HCT116 (cell line): ENCODE results near the gene SYNC. TPM values are rescaled to one million over a fixed set of nuclear protein-coding genes. Genes with fewer than 3 reads are reported as not detected.

Experiments used
- ATAC-seq: fragments of 200-7000 bp; cut with Tn5 transposase; 2 replicates; pipeline ENCODE4 v1.9.1; 2020; ENCODE audit warnings: mild to moderate bottlenecking, moderate library complexity
- BruUV-seq: library from RNA; stranded (reverse); fragments of 400-500 nt; replicated peaks from 2 replicates; lab custom pipeline; 2021; lab: Mats Ljungman, UMichigan
- CTCF ChIA-PET: fragments of 300-600 bp; sonication (Branson Sonifier 250); formaldehyde crosslinking; loops from one replicate; lab custom pipeline; 2021; ENCODE audit warnings: antibody characterized with exemption; lab: Charles Lee
- POLR2A ChIA-PET: fragments of 300-600, 350-600 bp; sonication (Branson Sonifier 250); formaldehyde crosslinking; loops from one replicate; lab custom pipeline; 2021; ENCODE audit warnings: antibody characterized with exemption; lab: Charles Lee
- RAD21 ChIA-PET, 2 experiments: fragments of 300-600 bp; sonication (Branson Sonifier 250); formaldehyde crosslinking; loops; one replicate each; lab custom pipeline; 2023; ENCODE audit warnings: low total read pairs in 2 of 2; ENCODE audit not compliant: uncharacterized antibody in 2 of 2, unreplicated experiment in 2 of 2, low non-redundant PET in 1 of 2; lab: Charles Lee
- DNase-seq: peaks from one replicate; pipeline ENCODE4 v3.0.0-alpha.2; 2010; ENCODE audit warnings: low read depth, low spot score
- H2AFZ ChIP-seq: fragments of 200-600 bp; shearing (Covaris generic), sonication (generic); 2 replicates; pipeline ENCODE4 v1.6.1; 2017; ENCODE audit warnings: low read depth, mixed run types, mixed read lengths, antibody characterized with exemption, low read length; ENCODE audit not compliant: poor library complexity, severe bottlenecking
- H3K27ac ChIP-seq: 2 replicates; pipeline ENCODE4 v1.5.1; 2012; ENCODE audit warnings: low read depth, low read length
- H3K27me3 ChIP-seq: fragments of 200-600 bp; sonication (generic); 2 replicates; pipeline ENCODE4 v1.6.1; 2016; ENCODE audit warnings: mixed run types, low read length, mixed read lengths; ENCODE audit not compliant: insufficient read depth
- H3K36me3 ChIP-seq, 2 experiments: fragments of 200-500 bp in 1 of 2; fragments of 200-600 bp in 1 of 2; sonication (Bioruptor generic) in 1 of 2; sonication (generic) in 1 of 2; 2 replicates each; pipeline versions ENCODE4 v1.5.1 to v1.6.1; 2014 to 2016; ENCODE audit warnings: low read length in 2 of 2, inconsistent platforms in 1 of 2, mixed read lengths in 1 of 2, mixed run types in 1 of 2; ENCODE audit not compliant: insufficient read depth in 2 of 2, control insufficient read depth in 1 of 2
- H3K4me1 ChIP-seq, 2 experiments: fragments of 200-600 bp in 1 of 2; sonication (generic) in 1 of 2; 2 replicates each; pipeline versions ENCODE4 v1.5.1 to v1.6.1; 2012 to 2017; ENCODE audit warnings: low read length in 2 of 2, inconsistent platforms in 1 of 2, mild to moderate bottlenecking in 1 of 2, mixed read lengths in 1 of 2, mixed run types in 1 of 2, moderate library complexity in 1 of 2; ENCODE audit not compliant: insufficient read depth in 2 of 2, control insufficient read depth in 1 of 2
- H3K4me2 ChIP-seq: fragments of 200-600 bp; sonication (generic); 2 replicates; pipeline ENCODE4 v1.6.1; 2017; ENCODE audit warnings: mixed run types, low read length, mixed read lengths
- H3K4me3 ChIP-seq, 2 experiments: fragments of 200-600 bp in 1 of 2; sonication (generic) in 1 of 2; replicated peaks in 1 of 2; 2 replicates each; pipeline ENCODE4 v1.5.1; 2011 to 2016; ENCODE audit warnings: low read length in 2 of 2, control low read depth in 1 of 2, low read depth in 1 of 2, mild to moderate bottlenecking in 1 of 2, mixed read lengths in 1 of 2, mixed run types in 1 of 2
- H3K79me2 ChIP-seq: fragments of 200-600 bp; sonication (generic); 2 replicates; pipeline ENCODE4 v1.6.1; 2017; ENCODE audit warnings: mild to moderate bottlenecking, mixed run types, low read length, moderate library complexity, mixed read lengths; ENCODE audit not compliant: insufficient read depth
- H3K9ac ChIP-seq: fragments of 200-600 bp; sonication (generic); 2 replicates; pipeline ENCODE4 v1.6.1; 2016; ENCODE audit warnings: low read length, mixed read lengths
- H3K9me2 ChIP-seq: fragments of 200-600 bp; sonication (generic), shearing (Covaris generic); 2 replicates; pipeline ENCODE4 v1.6.1; 2017; ENCODE audit warnings: mixed run types, mild to moderate bottlenecking, moderate library complexity; ENCODE audit not compliant: insufficient read depth
- H3K9me3 ChIP-seq, 2 experiments: fragments of 200-500 bp in 1 of 2; fragments of 200-600 bp in 1 of 2; sonication (Bioruptor generic) in 1 of 2; sonication (generic) in 1 of 2; 2 replicates each; pipeline ENCODE4 v1.6.1; 2014 to 2017; ENCODE audit warnings: low read length in 2 of 2, mixed read lengths in 2 of 2, inconsistent platforms in 1 of 2, low read depth in 1 of 2, mild to moderate bottlenecking in 1 of 2, mixed run types in 1 of 2, moderate library complexity in 1 of 2; ENCODE audit not compliant: control insufficient read depth in 1 of 2, insufficient read depth in 1 of 2
- H4K20me1 ChIP-seq: fragments of 200-600 bp; sonication (generic), shearing (Covaris generic); 2 replicates; pipeline ENCODE4 v1.6.1; 2017; ENCODE audit warnings: mixed run types, mild to moderate bottlenecking, moderate library complexity; ENCODE audit not compliant: insufficient read depth
- CBX3 ChIP-seq: IDR thresholded peaks from 2 replicates; pipeline ENCODE4 v1.6.1; 2012; ENCODE audit warnings: low read depth
- CEBPB ChIP-seq: IDR thresholded peaks from 2 replicates; pipeline ENCODE4 v1.6.1; 2012; ENCODE audit warnings: low read depth
- ELF1 ChIP-seq: IDR thresholded peaks from 2 replicates; pipeline ENCODE4 v1.6.1; 2012; ENCODE audit warnings: low read depth, borderline replicate concordance
- EZH2phosphoT487 ChIP-seq: fragments of 200-600 bp; IDR thresholded peaks from 2 replicates; pipeline ENCODE4 v1.6.1; 2018; ENCODE audit warnings: antibody characterized with exemption, borderline replicate concordance
- FOSL1 ChIP-seq: IDR thresholded peaks from 2 replicates; pipeline ENCODE4 v1.6.1; 2012; ENCODE audit warnings: low read depth
- JUND ChIP-seq: IDR thresholded peaks from 2 replicates; pipeline ENCODE4 v1.6.1; 2012
- POLR2AphosphoS5 ChIP-seq: IDR thresholded peaks from 2 replicates; pipeline ENCODE4 v1.6.1; 2011; ENCODE audit warnings: mild to moderate bottlenecking, low read depth, low read length, moderate library complexity
- RAD21 ChIP-seq: IDR thresholded peaks from 2 replicates; pipeline ENCODE4 v1.6.1; 2012; ENCODE audit warnings: low read depth, mild to moderate bottlenecking
- SIN3A ChIP-seq: IDR thresholded peaks from 2 replicates; pipeline ENCODE4 v1.6.1; 2012; ENCODE audit warnings: low read depth
- SP1 ChIP-seq: IDR thresholded peaks from 2 replicates; pipeline ENCODE4 v1.6.1; 2012; ENCODE audit warnings: low read depth
- SRF ChIP-seq: IDR thresholded peaks from 2 replicates; pipeline ENCODE4 v1.6.1; 2012; ENCODE audit warnings: low read depth
- TCF7L2 ChIP-seq: IDR thresholded peaks from 2 replicates; pipeline ENCODE4 v1.7.0; 2011; ENCODE audit warnings: borderline replicate concordance, inconsistent platforms; ENCODE audit not compliant: insufficient read depth, insufficient read length; ENCODE audit errors: extremely low read depth
- YY1 ChIP-seq: IDR thresholded peaks from 2 replicates; pipeline ENCODE4 v1.6.1; 2011; ENCODE audit warnings: low read length, low read depth, moderate library complexity, mild to moderate bottlenecking; ENCODE audit not compliant: insufficient replicate concordance; ENCODE audit errors: extremely low read depth
- ZNF274 ChIP-seq: fragments of 200-500 bp; sonication (Bioruptor generic); IDR thresholded peaks from 2 replicates; pipeline ENCODE4 v1.6.1; 2014; ENCODE audit warnings: mild to moderate bottlenecking, low read depth, low read length, inconsistent platforms
- intact Hi-C: fragments of 100-400 bp; cut with micrococcal nuclease; formaldehyde crosslinking; loops from 2 replicates; pipeline ENCODE4 v1.10.0; 2022
- total RNA-seq: library from RNA; stranded (reverse); gene quantifications from one replicate; pipeline ENCODE4 v1.2.1, GENCODE V29; 2021; ENCODE audit not compliant: unreplicated experiment
- TF ChIP-seq, protein P1 (sequence below): IDR thresholded peaks from 2 replicates; pipeline ENCODE4 v1.6.1; 2012
- TF ChIP-seq, protein P2 (sequence below): IDR thresholded peaks from 2 replicates; pipeline ENCODE4 v1.6.1; 2012
- TF ChIP-seq, protein P3 (sequence below), 3 experiments: fragments of 200-600 bp in 1 of 3; sonication (generic) in 1 of 3; IDR thresholded peaks in 2 of 3; conservative IDR thresholded peaks in 1 of 3; 2 replicates each; pipeline ENCODE4 v1.5.1; 2012 to 2017; ENCODE audit warnings: low read depth in 2 of 3, low read length in 2 of 3, antibody characterized with exemption in 1 of 3, borderline replicate concordance in 1 of 3, control low read depth in 1 of 3, mild to moderate bottlenecking in 1 of 3, mixed read lengths in 1 of 3, mixed run types in 1 of 3, moderate library complexity in 1 of 3; ENCODE audit not compliant: insufficient read depth in 1 of 3

The SYNC gene
- total RNA-seq, 1 experiment from 2014 or later: 1.3 TPM

GRCh38 chr1:32724678-32725614, 22.4 kb upstream of the SYNC start:
- Histone ChIP-seq H3K36me3 (no peaks in the 10 kb centered on the region), H3K4me3 (peak overlapping the region; percentile 35 to 54), H3K9me3 (no peaks in the 10 kb centered on the region), H3K27ac (peak overlapping the region; percentile 54), H3K4me1 (peaks cover 21 to 41% of the 10 kb centered on the region in 2 experiments), H3K9ac (peak overlapping the region; percentile 57), H3K9me2 (no peaks in the 10 kb centered on the region), H3K4me2 (peak overlapping the region; percentile 84), H2AFZ (no peak overlapping the region), H3K79me2 (no peaks in the 10 kb centered on the region), H4K20me1 (no peaks in the 10 kb centered on the region), H3K27me3 (no peaks in the 10 kb centered on the region)
- CTCF ChIA-PET: interaction anchor here (1.3 to 2.9 kb wide), 2 partner anchors 12 to 204 kb away, joined by 4 to 10 read pairs; no protein-coding TSS in a partner anchor
- DNase-seq (peak; percentile 66), ATAC-seq (peak; percentile 90)
- BruUV-seq: TSS peak; percentile 86
- RAD21 ChIA-PET: interaction anchor here in 1 of 2 experiments (0.7 kb wide), 1 partner anchor 19 kb away, joined by 3 read pairs; no protein-coding TSS in a partner anchor
- TF ChIP-seq YY1 (peak; percentile 76), SP1 (peak; percentile 73), SIN3A (peak; percentile 39; the same call in 1 of the 2 replicates), CBX3 (peak; percentile 77), CEBPB (no peak), JUND (peak; percentile 81), FOSL1 (no peak; the same call in 1 of the 2 replicates), ZNF274 (no peak), POLR2AphosphoS5 (peak; percentile 70), RAD21 (no peak), TCF7L2 (peak; percentile 60), ELF1 (no peak), SRF (no peak), EZH2phosphoT487 (no peak)
- TF ChIP-seq, protein P1, sequence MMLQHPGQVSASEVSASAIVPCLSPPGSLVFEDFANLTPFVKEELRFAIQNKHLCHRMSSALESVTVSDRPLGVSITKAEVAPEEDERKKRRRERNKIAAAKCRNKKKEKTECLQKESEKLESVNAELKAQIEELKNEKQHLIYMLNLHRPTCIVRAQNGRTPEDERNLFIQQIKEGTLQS: no peak
- TF ChIP-seq, protein P2, sequence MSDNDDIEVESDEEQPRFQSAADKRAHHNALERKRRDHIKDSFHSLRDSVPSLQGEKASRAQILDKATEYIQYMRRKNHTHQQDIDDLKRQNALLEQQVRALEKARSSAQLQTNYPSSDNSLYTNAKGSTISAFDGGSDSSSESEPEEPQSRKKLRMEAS: peak; percentile 72
- TF ChIP-seq, protein P3, sequence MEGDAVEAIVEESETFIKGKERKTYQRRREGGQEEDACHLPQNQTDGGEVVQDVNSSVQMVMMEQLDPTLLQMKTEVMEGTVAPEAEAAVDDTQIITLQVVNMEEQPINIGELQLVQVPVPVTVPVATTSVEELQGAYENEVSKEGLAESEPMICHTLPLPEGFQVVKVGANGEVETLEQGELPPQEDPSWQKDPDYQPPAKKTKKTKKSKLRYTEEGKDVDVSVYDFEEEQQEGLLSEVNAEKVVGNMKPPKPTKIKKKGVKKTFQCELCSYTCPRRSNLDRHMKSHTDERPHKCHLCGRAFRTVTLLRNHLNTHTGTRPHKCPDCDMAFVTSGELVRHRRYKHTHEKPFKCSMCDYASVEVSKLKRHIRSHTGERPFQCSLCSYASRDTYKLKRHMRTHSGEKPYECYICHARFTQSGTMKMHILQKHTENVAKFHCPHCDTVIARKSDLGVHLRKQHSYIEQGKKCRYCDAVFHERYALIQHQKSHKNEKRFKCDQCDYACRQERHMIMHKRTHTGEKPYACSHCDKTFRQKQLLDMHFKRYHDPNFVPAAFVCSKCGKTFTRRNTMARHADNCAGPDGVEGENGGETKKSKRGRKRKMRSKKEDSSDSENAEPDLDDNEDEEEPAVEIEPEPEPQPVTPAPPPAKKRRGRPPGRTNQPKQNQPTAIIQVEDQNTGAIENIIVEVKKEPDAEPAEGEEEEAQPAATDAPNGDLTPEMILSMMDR (IDR thresholded peaks at IDR 0.05 in 2 of 3, conservative IDR thresholded peaks at IDR 0.05 in 1 of 3; ENCODE audit: borderline replicate concordance in 1 of 3, insufficient read depth in 1 of 3, low read depth in 2 of 3, low read length in 2 of 3): no peak
- POLR2A ChIA-PET: interaction anchor here (1.3 to 1.6 kb wide), 3 partner anchors 8 to 34 kb away, joined by 4 to 11 read pairs (median 4); no protein-coding TSS in a partner anchor
- intact Hi-C loops: no loop called here
